Measurements from ENCODE around the gene NIP7.

DNA sequence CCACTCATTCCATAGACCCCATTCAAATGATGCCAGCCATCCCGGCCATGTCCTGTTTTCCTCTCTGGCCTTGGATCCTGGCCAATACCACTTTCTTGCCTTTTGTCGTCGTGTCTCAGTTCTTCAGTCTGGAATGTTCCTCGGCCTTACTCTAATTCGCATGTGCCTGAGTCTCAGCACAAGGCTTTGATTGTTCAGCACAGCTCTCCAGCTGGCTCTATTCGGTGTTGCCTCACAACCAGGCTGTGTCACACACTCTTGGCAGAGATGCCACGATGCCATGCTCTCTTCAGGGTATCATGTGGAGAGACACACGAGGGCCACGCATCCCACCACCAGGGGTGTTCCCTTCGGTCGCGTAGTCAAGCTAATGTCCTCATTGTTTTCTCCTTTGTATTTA is 30.3 kb upstream of the NIP7 start:
- TF ChIP-seq POLR2A (IDR thresholded peaks at IDR 0.05) (no peak), CTCF (IDR thresholded peaks at IDR 0.05) (no peak), EP300 (IDR thresholded peaks at IDR 0.05) (peak; percentile 45 to 89)
